NCI-H2029 treated with DMSO at 0.1 percent for 48 hours (cell line): ENCODE measurements around the gene RND3.

Source experiments
- DNase-seq: peaks from one replicate; lab custom pipeline; 2025; lab: John Stamatoyannopoulos, UW

RND3 gene

DNA sequence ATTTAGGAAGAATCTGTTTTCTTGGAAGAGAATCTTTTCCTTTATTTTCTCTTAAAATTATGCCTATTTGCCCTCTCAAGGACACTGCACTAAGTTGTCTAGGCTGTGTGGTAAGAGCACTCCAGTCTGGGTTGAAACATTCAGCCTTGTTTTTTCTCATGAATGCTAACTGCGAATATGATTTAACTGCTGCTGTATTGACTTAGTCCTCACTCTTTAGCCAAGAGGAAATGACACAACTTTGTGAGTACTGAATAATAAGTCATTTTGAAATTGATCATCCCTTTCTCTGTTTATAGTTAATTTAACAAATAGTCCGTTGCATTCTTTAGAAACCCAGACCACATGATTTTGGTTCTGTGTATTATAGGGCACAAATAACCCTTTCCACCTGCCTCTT, 4.5 kb upstream of the RND3 start:
- no peak for DNase-seq

DNA sequence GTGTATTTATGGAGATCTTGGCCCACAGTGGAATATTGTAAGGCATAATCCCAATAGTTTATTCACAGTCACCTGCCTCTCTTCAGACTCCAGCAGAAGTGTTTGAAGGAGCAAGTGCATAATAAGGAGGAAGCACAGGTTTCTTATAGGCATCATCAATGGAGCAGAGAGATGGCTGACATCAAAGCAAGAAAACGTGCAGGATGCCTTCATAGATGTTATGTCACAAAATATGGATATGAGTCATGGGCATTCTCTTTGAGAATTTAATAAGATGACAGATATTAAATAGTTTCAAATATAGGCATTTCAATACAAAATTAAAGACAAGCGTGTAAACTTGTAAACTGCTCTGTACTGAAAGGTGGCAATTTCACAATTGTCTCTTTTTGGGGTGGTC, 4.0 kb upstream of the RND3 start:
- DNase-seq, result no peak

DNA sequence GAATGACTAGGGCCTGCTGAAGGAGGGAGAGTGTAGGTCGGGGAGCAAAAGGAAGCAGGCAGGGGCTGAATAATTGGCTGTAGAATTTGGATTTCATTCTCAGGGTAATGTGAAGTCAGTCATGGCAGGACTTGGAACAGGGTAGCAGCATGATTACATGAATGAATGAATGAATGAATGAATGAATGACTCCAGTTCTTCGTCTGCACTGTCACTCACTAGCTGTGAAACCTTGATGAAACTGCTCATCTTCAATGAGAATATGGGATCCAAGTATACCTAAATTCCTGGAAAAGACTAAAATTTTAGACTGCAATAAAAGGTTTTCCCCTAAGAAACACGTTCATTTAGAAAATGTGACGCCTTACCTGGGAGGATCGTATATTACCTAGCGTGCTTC, 3.0 kb upstream of the RND3 start:
- no peak for DNase-seq

DNA sequence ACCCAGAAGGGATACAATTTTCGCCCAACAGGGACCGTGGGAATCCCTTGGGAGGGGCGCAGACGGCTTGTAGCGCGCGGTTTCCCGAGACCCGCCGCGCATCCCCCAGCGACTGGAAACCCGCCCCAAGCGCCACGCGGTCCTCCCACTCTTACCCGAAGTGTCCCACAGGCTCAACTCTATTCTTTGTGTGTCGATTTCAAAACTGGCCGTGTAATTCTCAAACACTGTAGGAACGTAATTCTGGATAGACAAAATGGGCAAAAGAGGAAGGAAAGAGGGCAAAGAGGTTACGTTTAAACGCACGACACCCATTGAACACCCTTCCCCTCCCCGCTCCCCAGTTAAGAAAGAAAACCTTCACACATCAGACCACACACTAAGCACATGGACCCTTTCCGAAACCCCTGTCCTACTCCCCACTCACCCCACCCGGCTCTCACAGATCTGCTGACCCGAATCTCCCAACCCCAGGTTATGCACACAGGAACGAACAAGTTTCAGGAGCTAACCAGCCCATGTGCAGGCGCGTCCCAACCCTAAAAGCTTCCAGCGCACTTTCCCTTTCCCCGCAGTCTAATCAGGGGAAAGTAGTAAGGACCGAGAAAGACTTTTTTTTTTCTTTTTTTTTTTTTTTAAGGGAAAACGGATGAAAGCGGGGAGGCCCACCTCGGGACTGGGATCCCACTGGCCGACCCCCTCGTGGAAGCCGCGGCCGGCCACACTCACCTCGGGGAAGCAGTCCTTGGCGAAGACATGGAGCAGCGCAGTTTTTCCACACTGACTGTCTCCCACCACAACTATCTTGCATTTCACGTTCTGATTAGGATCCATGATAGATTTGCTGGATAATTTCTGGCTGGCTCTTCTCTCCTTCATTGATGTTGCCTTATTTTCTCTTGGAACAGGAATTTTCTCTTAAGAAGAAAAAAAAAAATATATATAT, 655 bp downstream of the RND3 start:
- peak; percentile 16 for DNase-seq

DNA sequence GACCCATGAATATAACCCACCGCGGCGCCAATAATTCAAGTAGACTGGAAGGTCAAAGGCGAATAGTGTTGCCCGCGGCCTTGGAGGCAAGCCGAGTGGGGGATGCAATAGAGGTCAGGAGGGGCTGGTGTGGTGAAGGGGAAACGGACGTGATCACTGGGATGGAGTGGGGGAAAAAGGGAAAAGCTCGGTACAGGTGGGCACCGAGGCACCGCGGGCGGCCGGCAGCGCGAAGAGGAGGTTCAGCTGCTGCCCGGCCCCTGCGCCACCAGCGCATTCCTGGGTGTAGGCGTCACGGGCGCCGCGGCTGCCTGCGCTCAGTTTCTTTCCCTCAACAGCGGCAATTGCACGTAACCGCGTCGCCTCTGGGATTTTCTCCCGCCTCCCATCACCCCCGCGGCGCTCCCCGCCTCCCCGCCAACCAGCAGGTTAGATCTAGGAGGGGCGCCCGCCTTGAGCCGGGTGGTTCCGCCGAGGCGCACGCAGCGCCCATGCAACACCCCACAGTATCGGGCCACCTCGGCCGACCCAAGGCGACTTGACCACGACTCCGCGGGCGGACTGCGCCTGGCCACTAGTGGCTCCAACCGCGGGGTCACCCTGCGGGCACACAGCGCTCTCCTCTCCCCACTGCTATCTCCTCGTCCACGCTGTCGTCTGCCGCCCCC, 1.5 kb downstream of the RND3 start:
- no peak for DNase-seq

DNA sequence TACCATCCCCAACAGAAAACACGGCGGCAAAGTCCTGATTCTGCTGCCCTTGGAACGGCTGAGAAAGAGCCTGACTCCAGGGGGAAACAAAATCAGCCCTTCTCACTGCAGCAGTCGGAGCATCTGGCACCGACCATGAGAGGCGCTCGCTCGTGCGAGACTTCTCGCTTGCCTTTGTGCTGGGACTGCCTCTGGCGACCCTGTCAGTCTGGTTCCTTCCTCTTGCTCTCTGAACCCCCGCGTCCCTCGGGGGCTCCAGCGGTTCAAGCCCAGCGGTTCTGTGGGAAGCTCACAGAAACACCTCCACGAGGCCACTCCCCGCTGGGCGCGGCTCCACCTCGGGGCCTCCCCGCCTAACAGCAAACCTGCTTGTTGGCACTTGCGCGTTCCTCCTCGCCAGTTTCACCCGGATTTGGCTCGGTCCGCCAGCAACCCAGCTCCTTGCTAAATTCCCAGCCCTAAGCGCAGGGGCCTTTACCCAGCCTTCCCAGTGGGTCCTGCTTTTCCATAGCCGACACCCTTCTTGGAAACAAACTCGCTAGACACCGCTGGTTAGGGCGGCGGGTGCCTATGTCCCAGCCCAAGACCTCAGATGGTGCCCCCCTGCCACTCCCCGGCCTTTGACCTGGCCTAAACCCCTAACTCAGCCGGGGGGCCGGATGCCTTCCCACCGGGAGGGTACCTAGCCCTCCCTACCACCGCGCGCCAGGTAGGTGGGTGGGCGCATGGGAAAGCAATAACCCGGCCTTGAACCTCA, 2.2 kb downstream of the RND3 start:
- DNase-seq, result peak; percentile 19

DNA sequence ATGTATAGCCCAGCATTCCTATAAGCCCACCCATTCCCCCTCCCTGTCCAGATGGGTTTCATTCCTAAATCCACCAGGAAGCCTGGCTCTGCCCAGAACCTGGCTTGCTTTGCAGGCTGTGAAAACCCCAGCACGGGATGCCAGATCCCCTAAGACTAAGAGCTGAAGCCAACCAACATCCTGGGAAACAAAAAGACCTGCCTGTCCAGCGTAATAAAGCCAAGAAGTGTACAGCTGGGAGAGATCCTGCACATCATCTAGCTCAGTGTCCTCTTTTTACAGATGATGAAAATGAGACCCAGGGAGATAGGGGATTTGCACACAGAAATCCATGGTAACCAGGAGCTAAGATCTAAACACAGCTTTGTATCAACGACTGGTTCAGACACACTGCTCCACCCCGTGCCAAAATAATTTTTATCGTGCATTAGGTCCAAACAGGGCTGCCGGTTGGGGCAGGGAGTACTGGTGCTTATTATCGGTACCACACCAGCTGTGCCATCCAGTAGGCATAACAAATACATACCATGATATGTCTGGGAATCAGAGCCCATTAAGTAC, 2.9 kb downstream of the RND3 start:
- DNase-seq, result no peak

DNA sequence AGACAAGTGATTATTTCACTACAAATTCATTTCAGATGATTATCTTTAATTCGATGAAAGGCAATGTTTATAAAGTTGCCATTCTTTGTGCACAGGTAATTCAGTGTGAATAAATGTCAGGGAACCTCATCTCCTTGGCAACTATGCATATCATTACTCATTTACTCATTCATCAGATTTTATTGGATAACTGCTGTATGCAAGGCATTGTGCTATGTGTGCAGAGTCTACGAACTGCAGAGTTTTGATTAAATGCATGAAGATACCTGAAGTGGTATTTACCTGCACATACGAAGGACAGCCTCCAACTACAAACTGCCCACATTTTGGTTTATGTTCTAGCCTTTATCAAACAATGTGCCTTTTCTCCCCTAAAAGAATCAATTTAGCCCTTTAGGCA, 3.5 kb downstream of the RND3 start:
- no peak for DNase-seq

DNA sequence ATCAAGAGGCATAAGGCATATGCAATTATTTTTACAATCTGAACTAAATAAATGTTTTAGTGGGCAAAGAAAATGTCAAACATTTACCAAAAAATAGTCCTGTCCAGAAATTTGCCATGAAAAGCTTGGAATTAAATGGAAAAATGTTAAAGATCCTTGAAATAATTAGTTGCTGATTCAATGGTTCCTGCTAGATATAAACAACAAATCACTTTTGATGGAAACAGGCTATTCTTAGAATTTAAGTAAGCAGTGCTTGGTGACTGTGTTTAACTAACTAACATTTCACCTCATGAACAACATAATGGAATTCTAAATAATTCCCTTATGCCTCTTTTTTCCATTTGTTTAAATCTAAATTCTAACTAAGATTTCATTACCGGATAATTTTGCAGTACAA, 3.9 kb downstream of the RND3 start:
- no peak for DNase-seq

DNA sequence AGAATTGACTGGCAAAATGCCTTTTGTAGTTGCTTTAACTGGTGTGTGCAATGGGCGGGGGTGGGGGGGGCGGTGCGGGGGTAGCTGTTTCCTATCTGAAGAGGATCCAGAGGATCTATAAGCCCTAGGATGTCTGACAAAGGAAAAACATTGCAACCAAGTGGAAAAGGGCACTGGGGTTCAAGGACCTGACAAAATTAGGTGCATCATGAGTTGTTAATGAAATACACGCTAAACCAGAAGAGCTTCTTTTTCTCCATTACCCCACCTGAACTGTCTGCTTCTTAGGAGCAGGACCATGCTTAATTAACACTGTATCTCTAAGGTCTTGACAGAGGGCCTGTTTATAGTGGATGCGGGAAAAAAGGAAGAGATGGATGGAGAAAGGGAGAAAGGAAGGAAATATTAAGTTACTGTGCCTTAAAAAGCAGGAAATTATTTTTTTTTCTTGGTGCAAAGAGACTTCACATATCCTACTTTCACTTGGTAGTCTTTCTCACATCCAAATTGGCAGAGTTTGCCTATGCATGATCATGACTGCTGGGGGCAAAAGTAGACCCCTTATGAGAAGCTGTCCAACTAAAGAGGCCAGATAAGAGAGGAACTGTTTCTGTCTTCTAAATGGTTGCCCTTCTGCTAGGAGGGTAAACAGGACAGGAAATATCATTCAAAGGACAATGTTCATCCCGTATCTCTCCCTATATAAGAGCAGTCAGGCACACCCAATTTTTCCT, 4.6 kb downstream of the RND3 start:
- DNase-seq, result no peak

DNA sequence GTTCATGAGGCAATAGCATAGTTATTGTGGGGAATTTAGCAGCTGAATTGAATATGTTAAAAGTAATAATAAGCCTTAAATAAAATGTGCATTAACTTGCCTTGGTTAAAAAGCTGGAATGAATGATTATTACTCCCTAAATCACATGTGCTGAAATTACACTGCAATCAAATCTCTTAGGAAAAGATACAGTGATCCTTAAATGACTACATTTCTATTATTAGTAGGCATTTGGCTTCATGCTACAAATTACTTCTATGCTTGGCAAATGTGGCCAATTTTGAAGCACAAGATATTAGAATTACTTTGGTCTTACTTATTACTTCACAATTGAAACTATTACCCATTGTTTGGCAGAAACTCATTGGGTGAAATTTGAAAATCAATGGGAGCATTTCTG, 5.4 kb downstream of the RND3 start:
- no peak for DNase-seq

DNA sequence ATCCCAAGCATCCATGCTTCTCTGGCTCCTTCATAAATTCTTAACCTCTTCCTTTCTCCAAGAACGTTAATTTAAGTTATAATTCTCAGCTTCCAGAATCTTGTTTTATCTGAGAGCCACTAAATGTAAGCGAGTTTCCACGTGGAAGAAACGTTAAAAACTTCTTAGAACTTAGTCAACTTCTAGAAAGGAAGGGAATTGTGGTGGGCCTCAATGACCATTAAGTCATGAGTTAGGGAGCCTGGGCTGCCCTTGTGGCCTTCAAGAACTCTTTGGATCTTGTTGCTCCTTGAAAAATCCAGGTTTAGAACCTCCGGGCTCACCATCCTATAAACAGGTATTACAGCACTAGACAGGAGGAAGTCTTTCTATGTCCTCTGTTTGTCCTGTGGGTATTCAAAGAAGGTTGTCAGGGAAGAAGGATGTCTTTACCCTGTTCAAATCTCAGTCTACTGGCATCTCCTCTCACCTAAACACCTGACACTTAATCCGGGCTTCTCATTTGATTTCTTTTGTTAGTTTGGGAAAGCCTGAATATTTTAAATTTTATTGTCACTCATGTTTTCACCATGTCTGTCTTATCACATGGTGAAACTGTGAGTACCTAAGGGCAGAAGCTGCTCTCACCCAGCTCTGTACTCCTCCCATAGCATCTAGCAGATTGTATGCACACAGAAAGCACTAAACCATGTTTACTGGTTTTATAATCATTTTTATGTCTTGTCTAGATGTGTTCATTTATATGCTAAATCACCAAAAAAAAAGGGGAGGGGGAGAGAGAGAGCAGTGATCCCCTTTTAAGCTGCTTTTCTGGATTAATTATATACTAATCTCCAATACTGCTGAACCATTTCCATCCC, 6.3 kb downstream of the RND3 start:
- DNase-seq, result no peak

DNA sequence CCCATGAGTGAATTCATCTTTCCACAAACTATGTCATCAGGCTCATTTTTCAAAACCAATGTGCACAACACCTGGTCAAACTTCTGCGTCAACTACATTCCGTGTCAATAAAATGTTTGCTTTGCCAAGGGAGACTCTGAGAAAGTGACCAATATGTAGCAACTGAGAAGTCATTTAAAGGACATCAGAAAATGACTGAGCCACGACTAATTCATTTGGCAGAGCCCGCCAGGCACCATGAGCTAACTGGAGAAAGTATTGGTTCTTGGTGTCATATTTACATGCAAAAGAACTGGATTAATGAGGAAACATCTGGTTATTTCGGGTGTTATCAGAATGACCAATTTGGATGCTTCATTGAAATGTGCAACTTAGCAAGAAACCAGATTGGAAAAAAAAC, 7.2 kb downstream of the RND3 start:
- DNase-seq, result no peak

DNA sequence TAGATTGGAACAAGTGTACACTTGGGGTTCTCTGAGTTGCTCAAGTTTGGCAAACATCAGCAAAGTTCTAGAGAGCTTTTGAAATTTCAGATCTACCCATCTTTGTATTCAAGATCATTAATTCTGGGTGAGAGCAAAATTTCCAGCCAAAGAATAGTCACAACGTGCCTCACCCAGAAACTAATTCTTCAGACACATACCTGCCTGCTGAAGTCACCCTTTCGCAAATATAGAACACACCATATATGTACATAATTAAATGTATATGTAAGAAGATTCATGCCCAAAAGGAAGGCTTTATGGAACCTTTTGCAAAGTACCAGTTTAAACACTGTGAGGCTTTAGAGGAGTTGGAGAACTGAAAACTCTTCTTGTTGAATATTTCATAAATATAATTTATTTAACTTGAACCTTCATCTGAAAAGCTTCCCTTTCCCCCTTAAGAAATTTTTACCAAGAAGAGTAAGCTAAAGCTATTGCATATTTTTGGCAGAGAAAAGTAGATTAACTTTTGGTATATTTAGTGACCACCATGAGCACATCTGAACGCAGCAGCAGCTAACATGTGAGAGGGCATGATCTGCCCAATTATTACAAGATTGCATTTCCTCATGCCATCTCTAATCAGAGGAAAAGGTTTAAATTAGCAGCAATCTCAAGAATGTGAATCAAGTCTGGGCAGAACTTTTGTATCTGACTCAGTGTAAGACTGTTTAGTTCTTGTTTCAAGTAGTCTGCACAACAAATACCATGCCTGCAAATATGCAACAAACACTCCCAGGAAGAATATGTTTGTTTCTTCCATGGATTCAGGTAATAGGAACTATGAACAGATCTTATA, 8.2 kb downstream of the RND3 start:
- no peak for DNase-seq

DNA sequence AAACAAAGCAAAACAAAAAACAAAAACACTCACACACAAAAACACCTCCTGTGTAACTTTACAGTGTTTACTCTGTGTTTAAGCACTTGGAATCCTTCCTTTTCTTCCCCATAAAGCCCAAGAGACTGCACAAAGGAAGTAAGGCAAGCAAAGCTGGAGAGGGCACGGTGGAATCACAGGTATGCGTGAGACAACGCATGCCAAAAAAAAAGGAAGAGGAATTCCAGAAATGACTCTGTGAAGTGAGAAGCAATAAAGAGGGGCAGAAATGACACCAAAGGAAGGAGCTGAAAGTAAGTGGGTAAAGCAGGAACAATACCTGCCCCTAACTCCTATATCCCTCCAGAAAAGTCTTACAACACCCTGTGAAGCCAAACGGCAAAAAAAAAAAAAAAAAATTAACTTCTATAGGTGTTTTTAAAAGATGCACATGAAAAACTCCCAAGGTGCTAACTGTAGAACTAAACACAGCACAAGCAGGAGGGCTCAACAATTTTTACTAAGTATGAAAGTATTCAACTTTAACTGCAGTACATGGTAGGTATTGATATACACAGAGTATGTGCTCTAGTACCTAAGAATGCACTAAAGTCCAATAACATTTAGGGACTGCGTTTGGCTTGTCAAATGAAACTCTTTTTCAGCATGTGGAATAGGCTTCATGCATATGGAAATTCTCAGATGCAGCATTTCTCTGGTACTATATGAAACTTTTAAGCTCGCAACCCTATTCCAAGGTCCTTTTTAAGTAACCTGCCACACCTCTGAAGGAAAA, 9.1 kb downstream of the RND3 start:
- no peak for DNase-seq

DNA sequence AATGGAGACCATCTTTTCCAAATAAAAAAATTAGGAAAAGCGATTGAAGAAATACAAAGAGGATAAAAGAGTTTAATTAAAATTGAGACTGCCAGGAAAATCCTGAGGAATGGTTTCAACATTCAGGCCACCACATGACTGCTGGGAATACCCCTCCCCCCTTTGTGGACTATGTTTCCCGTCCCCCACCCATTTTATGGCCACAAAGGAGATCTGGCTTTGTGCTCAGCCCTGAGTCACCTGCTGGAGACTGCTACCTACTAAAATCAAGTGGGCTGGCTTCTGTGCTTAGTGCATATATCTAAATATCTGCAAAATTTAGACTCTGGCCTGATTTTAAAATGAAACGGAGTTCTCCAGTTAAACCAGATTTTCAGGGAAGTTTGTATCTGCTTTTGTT, 10.1 kb downstream of the RND3 start:
- no peak for DNase-seq

DNA sequence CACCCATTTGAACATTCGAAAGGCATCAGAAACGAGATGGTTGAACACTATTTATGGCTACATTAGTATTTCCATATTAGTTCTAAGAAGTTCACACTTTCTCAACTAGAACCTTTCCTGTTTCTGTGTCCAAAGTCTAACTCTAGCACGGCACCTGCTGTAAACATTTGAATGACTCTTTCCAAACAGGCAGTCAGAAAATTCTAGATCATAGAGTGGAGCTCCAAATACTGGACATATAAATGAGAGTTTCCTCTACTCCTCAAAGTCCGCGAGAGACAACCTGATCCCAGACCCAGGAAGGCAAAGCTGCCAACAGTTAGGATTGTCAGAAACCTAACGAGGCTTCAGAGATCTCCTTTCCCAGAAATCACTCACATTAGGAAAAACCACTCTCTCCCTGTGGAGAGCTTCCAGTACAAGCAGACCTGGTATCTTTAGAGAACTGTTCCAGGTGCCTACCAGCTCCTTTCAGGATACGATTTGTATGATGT, 10.6 kb downstream of the RND3 start:
- no peak for DNase-seq

DNA sequence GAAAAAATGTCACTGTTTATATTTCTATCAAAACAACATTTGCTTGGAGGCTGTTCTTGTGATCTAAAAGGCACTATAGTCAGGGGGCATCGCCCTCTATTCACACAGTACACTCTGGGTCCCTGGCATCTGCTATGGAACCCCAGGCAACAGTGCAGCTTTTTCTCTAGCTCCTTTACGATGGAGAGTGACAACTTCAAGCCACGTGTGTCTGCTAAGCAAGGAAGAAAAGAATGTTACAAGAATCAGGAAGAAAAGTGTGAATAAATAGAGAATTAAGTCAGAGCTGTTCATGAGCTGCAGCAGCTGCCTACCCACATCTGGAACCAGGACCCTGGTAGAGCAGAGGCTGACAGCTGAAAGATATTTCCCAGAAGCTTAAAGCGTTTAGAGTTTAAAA, 11.2 kb downstream of the RND3 start:
- DNase-seq, result no peak
